HepG2 (cell line): ENCODE results near the gene MEX3C. TPM values are rescaled to one million over a fixed set of nuclear protein-coding genes. Genes with fewer than 3 reads are reported as not detected.

Source experiments
- FOXK1 ChIP-seq: sonication (generic); formaldehyde crosslinking; IDR thresholded peaks from 2 replicates; pipeline ENCODE4 v1.4.0; 2020; ENCODE audit warnings: low read depth, missing genetic modification reagents, borderline replicate concordance
- LCORL ChIP-seq, 2 experiments: fragments of 450-650 bp in 1 of 2; sonication (generic) in 1 of 2; formaldehyde crosslinking in 1 of 2; IDR thresholded peaks; 2 replicates each; pipeline versions ENCODE4 v1.5.0 to v1.6.1; 2017 to 2020; ENCODE audit warnings: antibody characterized with exemption in 1 of 2, missing genetic modification reagents in 1 of 2
- PAWR ChIP-seq: sonication (generic); formaldehyde crosslinking; IDR thresholded peaks from 2 replicates; pipeline ENCODE4 v1.4.0; 2020; ENCODE audit warnings: missing genetic modification reagents, mild to moderate bottlenecking, borderline replicate concordance
- SNAPC2 ChIP-seq: sonication (generic); formaldehyde crosslinking; IDR thresholded peaks from 2 replicates; pipeline ENCODE4 v1.8.1; 2022; ENCODE audit warnings: mild to moderate bottlenecking, missing genetic modification reagents
- SP5 ChIP-seq: IDR thresholded peaks from 2 replicates; pipeline ENCODE4 v1.6.1; 2016; ENCODE audit warnings: low read depth, borderline replicate concordance
- ZBTB42 ChIP-seq: sonication (generic); formaldehyde crosslinking; IDR thresholded peaks from 2 replicates; pipeline ENCODE4 v1.5.0; 2020; ENCODE audit warnings: mild to moderate bottlenecking, missing genetic modification reagents
- ZNF33B ChIP-seq: sonication (generic); formaldehyde crosslinking; IDR thresholded peaks from 2 replicates; pipeline ENCODE4 v1.5.1; 2020; ENCODE audit warnings: mild to moderate bottlenecking, missing genetic modification reagents
- polyA plus RNA-seq, 8 experiments: library from polyadenylated mRNA; depleted of rRNA in 3 of 8; stranded (reverse) in 7 of 8; unstranded in 1 of 8; fragments of >200 nt; fragmentation: Illumina TruSeq in 4 of 8; extraction: Trizol in 4 of 8; gene quantifications; 2 replicates each; pipeline versions ENCODE4 v1.2.1 to v1.2.3, GENCODE V29; 2011 to 2016; ENCODE audit warnings: low read depth in 4 of 8, missing spikeins in 1 of 8, mixed read lengths in 1 of 8; ENCODE audit not compliant: insufficient read depth in 1 of 8
- total RNA-seq, 5 experiments: library from RNA; depleted of rRNA; stranded (reverse); fragments of >200 nt; fragmentation: Illumina TruSeq; extraction: Trizol; gene quantifications; 2 replicates each; pipeline ENCODE4 v1.2.3, GENCODE V29; 2016; ENCODE audit warnings: low read depth in 1 of 5
- TF ChIP-seq, protein P1 (sequence below): sonication (generic); formaldehyde crosslinking; IDR thresholded peaks from 2 replicates; pipeline ENCODE4 v1.4.0; 2020; ENCODE audit warnings: missing genetic modification reagents, borderline replicate concordance
- TF ChIP-seq, protein P2 (sequence below): sonication (generic); formaldehyde crosslinking; IDR thresholded peaks from 2 replicates; pipeline ENCODE4 v1.4.0; 2020; ENCODE audit warnings: missing genetic modification reagents
- TF ChIP-seq, protein P3 (sequence below): IDR thresholded peaks from 2 replicates; pipeline ENCODE4 v1.6.1; 2016; ENCODE audit warnings: low read depth, missing genetic modification reagents, missing compliant biosample characterization

The MEX3C gene
- total and polyA plus RNA-seq, 2 of the 13 experiments (the other 11 are each of a cell fraction or from before 2014, with no cell fraction given) = 34.8 to 36.4 TPM

DNA sequence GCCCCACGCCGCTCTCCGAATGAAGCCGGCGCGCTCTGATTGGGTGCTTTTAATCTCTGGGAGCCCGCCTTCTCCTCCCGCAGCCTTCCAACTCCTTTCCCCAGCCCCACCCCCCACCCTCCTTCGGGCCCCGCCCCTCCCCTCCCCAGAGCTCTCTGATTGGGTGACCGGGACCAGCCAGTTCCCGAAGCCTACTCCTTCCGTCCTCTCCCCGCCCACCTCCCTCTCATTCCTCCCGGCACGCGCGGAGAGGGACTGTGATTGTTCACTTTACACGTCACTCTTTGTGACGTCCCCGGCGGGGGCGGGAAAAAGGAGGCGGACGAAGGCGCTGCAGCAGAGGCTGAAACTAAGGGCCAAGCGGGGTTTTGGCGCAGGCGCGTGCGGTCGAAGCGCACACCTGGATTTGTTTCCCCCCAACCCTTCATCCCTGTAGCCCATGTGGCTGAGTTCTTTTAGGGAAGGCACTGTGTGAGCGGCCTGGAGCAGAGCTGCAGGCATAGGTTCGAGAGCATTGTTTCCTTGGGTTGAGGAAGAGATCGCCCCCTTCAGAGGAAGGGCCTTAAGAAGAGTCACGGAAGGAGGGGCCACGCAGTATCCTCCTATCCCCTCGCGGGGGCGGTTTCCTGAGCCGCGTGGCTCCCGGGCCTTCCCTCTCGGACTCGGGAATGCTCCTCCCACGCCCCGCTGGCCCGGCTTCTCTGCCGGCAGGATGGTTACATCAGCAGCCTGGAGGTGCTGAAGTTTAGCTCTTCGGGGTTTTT lies at the start of gene MEX3C (continued):
- TF ChIP-seq, protein P1, sequence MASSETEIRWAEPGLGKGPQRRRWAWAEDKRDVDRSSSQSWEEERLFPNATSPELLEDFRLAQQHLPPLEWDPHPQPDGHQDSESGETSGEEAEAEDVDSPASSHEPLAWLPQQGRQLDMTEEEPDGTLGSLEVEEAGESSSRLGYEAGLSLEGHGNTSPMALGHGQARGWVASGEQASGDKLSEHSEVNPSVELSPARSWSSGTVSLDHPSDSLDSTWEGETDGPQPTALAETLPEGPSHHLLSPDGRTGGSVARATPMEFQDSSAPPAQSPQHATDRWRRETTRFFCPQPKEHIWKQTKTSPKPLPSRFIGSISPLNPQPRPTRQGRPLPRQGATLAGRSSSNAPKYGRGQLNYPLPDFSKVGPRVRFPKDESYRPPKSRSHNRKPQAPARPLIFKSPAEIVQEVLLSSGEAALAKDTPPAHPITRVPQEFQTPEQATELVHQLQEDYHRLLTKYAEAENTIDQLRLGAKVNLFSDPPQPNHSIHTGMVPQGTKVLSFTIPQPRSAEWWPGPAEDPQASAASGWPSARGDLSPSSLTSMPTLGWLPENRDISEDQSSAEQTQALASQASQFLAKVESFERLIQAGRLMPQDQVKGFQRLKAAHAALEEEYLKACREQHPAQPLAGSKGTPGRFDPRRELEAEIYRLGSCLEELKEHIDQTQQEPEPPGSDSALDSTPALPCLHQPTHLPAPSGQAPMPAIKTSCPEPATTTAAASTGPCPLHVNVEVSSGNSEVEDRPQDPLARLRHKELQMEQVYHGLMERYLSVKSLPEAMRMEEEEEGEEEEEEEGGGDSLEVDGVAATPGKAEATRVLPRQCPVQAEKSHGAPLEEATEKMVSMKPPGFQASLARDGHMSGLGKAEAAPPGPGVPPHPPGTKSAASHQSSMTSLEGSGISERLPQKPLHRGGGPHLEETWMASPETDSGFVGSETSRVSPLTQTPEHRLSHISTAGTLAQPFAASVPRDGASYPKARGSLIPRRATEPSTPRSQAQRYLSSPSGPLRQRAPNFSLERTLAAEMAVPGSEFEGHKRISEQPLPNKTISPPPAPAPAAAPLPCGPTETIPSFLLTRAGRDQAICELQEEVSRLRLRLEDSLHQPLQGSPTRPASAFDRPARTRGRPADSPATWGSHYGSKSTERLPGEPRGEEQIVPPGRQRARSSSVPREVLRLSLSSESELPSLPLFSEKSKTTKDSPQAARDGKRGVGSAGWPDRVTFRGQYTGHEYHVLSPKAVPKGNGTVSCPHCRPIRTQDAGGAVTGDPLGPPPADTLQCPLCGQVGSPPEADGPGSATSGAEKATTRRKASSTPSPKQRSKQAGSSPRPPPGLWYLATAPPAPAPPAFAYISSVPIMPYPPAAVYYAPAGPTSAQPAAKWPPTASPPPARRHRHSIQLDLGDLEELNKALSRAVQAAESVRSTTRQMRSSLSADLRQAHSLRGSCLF = no peak
- TF ChIP-seq, protein P2, sequence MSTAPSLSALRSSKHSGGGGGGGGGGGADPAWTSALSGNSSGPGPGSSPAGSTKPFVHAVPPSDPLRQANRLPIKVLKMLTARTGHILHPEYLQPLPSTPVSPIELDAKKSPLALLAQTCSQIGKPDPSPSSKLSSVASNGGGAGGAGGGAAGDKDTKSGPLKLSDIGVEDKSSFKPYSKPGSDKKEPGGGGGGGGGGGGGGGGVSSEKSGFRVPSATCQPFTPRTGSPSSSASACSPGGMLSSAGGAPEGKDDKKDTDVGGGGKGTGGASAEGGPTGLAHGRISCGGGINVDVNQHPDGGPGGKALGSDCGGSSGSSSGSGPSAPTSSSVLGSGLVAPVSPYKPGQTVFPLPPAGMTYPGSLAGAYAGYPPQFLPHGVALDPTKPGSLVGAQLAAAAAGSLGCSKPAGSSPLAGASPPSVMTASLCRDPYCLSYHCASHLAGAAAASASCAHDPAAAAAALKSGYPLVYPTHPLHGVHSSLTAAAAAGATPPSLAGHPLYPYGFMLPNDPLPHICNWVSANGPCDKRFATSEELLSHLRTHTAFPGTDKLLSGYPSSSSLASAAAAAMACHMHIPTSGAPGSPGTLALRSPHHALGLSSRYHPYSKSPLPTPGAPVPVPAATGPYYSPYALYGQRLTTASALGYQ (CRISPR knock-in tag) = 0 out of 2 replicates have a peak, but pooled peaks have one; percentile 19
- TF ChIP-seq PAWR (CRISPR knock-in tag) (no peak), ZNF33B (CRISPR knock-in tag) (peak; percentile 86; the same call in 1 of the 2 replicates), SP5 (peak; percentile 40; the same call in 1 of the 2 replicates), LCORL (IDR thresholded peaks at IDR 0.05) (no peak; the same call in 1 of the 2 replicates), LCORL (CRISPR knock-in tag; IDR thresholded peaks at IDR 0.05) (peak; percentile 54), SNAPC2 (CRISPR knock-in tag) (no peak), FOXK1 (CRISPR knock-in tag) (no peak), ZBTB42 (0 out of 2 replicates have a peak, but pooled peaks have one; percentile 49)
- TF ChIP-seq, protein P3, sequence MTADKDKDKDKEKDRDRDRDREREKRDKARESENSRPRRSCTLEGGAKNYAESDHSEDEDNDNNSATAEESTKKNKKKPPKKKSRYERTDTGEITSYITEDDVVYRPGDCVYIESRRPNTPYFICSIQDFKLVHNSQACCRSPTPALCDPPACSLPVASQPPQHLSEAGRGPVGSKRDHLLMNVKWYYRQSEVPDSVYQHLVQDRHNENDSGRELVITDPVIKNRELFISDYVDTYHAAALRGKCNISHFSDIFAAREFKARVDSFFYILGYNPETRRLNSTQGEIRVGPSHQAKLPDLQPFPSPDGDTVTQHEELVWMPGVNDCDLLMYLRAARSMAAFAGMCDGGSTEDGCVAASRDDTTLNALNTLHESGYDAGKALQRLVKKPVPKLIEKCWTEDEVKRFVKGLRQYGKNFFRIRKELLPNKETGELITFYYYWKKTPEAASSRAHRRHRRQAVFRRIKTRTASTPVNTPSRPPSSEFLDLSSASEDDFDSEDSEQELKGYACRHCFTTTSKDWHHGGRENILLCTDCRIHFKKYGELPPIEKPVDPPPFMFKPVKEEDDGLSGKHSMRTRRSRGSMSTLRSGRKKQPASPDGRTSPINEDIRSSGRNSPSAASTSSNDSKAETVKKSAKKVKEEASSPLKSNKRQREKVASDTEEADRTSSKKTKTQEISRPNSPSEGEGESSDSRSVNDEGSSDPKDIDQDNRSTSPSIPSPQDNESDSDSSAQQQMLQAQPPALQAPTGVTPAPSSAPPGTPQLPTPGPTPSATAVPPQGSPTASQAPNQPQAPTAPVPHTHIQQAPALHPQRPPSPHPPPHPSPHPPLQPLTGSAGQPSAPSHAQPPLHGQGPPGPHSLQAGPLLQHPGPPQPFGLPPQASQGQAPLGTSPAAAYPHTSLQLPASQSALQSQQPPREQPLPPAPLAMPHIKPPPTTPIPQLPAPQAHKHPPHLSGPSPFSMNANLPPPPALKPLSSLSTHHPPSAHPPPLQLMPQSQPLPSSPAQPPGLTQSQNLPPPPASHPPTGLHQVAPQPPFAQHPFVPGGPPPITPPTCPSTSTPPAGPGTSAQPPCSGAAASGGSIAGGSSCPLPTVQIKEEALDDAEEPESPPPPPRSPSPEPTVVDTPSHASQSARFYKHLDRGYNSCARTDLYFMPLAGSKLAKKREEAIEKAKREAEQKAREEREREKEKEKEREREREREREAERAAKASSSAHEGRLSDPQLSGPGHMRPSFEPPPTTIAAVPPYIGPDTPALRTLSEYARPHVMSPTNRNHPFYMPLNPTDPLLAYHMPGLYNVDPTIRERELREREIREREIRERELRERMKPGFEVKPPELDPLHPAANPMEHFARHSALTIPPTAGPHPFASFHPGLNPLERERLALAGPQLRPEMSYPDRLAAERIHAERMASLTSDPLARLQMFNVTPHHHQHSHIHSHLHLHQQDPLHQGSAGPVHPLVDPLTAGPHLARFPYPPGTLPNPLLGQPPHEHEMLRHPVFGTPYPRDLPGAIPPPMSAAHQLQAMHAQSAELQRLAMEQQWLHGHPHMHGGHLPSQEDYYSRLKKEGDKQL (CRISPR knock-in tag) = no peak; the same call in 1 of the 2 replicates
